Measurements from ENCODE around the gene MMP24OS. TPM values are rescaled to one million over a fixed set of nuclear protein-coding genes. Genes with fewer than 3 reads are reported as not detected.

The MMP24OS gene
- total and polyA plus RNA-seq, 2 of the 4 experiments (the other 2 are of a cell fraction): 5.9 to 64.9 TPM

GRCh38 chr20:35317416-35318210 is 39.7 kb upstream of the MMP24OS start (continued):
- no peak for TF ChIP-seq BHLHE40 (IDR thresholded peaks at IDR 0.05; ENCODE audit: low read depth, low read length)

- Histone ChIP-seq H3K9me1 (ENCODE audit: insufficient read depth, low read length) (peaks cover 44% of the 10 kb centered on the region), H3K23ac (ENCODE audit: low read depth, low read length) (peak overlapping the region; percentile 44; the same call in 1 of the 2 replicates), H3K18ac (ENCODE audit: low read depth, low read length) (peak overlapping the region; percentile 93), H3K4me2 (ENCODE audit: low read depth, low read length) (no peak overlapping the region), H2AK5ac (ENCODE audit: low read depth, low read length) (peak overlapping the region; percentile 99), H3K27ac (ENCODE audit: insufficient read depth, low read length) (peak overlapping the region; percentile 90), H3K14ac (replicated peaks; ENCODE audit: low read depth, low read length) (peak overlapping the region; percentile 69), H2AFZ (replicated peaks; ENCODE audit: low read length, poor library complexity) (no peak overlapping the region), H3K4me3 (ENCODE audit: insufficient read depth, low read depth, low read length) (no peak overlapping the region), H3K9me3 (ENCODE audit: control insufficient read depth, insufficient read depth, low read length) (no peaks in the 10 kb centered on the region), H4K8ac (ENCODE audit: low read depth in 2 of 2, low read length in 2 of 2) (peak overlapping the region; percentile 58 to 94), H2AK9ac (replicated peaks; ENCODE audit: low read depth, low read length, poor library complexity) (peak overlapping the region; percentile 74), H4K5ac (ENCODE audit: low read depth, low read length) (peak overlapping the region; percentile 96), H2BK120ac (ENCODE audit: low read depth, low read length) (peak overlapping the region; percentile 89), H3K27me3 (ENCODE audit: control insufficient read depth, insufficient read depth, low read length) (no peaks in the 10 kb centered on the region), H3K79me1 (ENCODE audit: low read depth in 1 of 2, low read length in 2 of 2) (peaks cover 0 to 46% of the 10 kb centered on the region in 2 experiments; a peak in 2 of 4 replicates), H4K91ac (ENCODE audit: insufficient read depth, low read depth, low read length) (peak overlapping the region; percentile 94), H3K4ac (ENCODE audit: low read depth, low read length) (peak overlapping the region; percentile 86), H2BK20ac (ENCODE audit: low read depth, low read length) (peak overlapping the region; percentile 89), H3K9ac (ENCODE audit: low read depth, low read length) (0 out of 2 replicates have a peak overlapping the region, but pooled peaks have one; percentile 21), H2BK15ac (ENCODE audit: low read depth, low read length) (peak overlapping the region; percentile 95), H4K20me1 (ENCODE audit: insufficient read depth, low read length) (no peaks in the 10 kb centered on the region), H3K4me1 (ENCODE audit: control insufficient read depth, insufficient read depth, low read length) (peaks cover 50% of the 10 kb centered on the region), H3K56ac (ENCODE audit: extremely low read depth, insufficient read depth, low read length) (peak overlapping the region; percentile 42), H2BK5ac (ENCODE audit: low read depth, low read length, poor library complexity, severe bottlenecking) (peak overlapping the region; percentile 89), H3K36me3 (ENCODE audit: control insufficient read depth, insufficient read depth, low read length) (no peaks in the 10 kb centered on the region)
- POLR2A ChIA-PET (ENCODE audit: unreplicated experiment): no interaction called here
- dilution Hi-C loops (cut with HindIII; ENCODE audit: low sequenced_read_pairs, unreplicated experiment) (no loop called here), intact Hi-C loops (cut with micrococcal nuclease) (no loop called here), in situ Hi-C loops (cut with MboI; ENCODE audit: low sequenced_read_pairs) (no loop called here)
- ATAC-seq (ENCODE audit: low read depth) (no peak), DNase-seq (no peak)
- no TSS peak for BruUV-seq (replicated peaks)
- CTCF ChIA-PET: interaction anchor here (0.7 kb wide), 1 partner anchor 9 kb away, joined by 7 read pairs; no protein-coding TSS in a partner anchor
- 100% methylated on average over 1 of the region's 2 CpGs; no CpG with 5 or more reads in 1 of the 2 experiments for WGBS, 2 experiments (ENCODE audit: extremely low coverage in 2 of 2, insufficient read length in 1 of 2)
- TF ChIP-seq RFX5 (IDR thresholded peaks at IDR 0.05; ENCODE audit: low read depth, low read length) (no peak), BHLHE40 (IDR thresholded peaks at IDR 0.05; ENCODE audit: low read depth, low read length) (no peak), MAZ (IDR thresholded peaks at IDR 0.05; ENCODE audit: borderline replicate concordance, low read depth, low read length) (no peak), MAFK (IDR thresholded peaks at IDR 0.05; ENCODE audit: low read depth, low read length) (no peak), ELK1 (IDR thresholded peaks at IDR 0.05; ENCODE audit: borderline replicate concordance, low read depth, low read length) (no peak), FOS (IDR thresholded peaks at IDR 0.05; ENCODE audit: low read depth, low read length) (no peak), RCOR1 (IDR thresholded peaks at IDR 0.05; ENCODE audit: insufficient replicate concordance, low read length) (no peak), POLR2A (IDR thresholded peaks at IDR 0.05; ENCODE audit: low read depth, low read length) (no peak), SMC3 (IDR thresholded peaks at IDR 0.05; ENCODE audit: low read depth, low read length) (no peak), NFE2L2 (IDR thresholded peaks at IDR 0.05; ENCODE audit: low read depth, low read length) (no peak)
- TF ChIP-seq, protein P1, sequence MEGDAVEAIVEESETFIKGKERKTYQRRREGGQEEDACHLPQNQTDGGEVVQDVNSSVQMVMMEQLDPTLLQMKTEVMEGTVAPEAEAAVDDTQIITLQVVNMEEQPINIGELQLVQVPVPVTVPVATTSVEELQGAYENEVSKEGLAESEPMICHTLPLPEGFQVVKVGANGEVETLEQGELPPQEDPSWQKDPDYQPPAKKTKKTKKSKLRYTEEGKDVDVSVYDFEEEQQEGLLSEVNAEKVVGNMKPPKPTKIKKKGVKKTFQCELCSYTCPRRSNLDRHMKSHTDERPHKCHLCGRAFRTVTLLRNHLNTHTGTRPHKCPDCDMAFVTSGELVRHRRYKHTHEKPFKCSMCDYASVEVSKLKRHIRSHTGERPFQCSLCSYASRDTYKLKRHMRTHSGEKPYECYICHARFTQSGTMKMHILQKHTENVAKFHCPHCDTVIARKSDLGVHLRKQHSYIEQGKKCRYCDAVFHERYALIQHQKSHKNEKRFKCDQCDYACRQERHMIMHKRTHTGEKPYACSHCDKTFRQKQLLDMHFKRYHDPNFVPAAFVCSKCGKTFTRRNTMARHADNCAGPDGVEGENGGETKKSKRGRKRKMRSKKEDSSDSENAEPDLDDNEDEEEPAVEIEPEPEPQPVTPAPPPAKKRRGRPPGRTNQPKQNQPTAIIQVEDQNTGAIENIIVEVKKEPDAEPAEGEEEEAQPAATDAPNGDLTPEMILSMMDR (conservative IDR thresholded peaks at IDR 0.05; ENCODE audit: low read depth, low read length): no peak
- TF ChIP-seq, protein P2, sequence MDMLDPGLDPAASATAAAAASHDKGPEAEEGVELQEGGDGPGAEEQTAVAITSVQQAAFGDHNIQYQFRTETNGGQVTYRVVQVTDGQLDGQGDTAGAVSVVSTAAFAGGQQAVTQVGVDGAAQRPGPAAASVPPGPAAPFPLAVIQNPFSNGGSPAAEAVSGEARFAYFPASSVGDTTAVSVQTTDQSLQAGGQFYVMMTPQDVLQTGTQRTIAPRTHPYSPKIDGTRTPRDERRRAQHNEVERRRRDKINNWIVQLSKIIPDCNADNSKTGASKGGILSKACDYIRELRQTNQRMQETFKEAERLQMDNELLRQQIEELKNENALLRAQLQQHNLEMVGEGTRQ (IDR thresholded peaks at IDR 0.05; ENCODE audit: low read depth, low read length): no peak
Measured at GRCh38 chr20:35316086-35316485, 38.2 kb upstream of the MMP24OS start.
